Activated naive CD8-positive, alpha-beta T cell treated with anti-CD3 and anti-CD28 coated beads for 36 hours (primary cell): Measurements from ENCODE around the gene ZNF823. TPM values are rescaled to one million over a fixed set of nuclear protein-coding genes. Genes with fewer than 3 reads are reported as not detected.
"Not testable (repeated sequence)": the region's sequence is repeated elsewhere in the genome, so short reads cannot be mapped to it uniquely, and the experiment has no call there.

ENCODE experiments used
- DNase-seq: peaks from one replicate; pipeline ENCODE4 v3.0.0; 2021
- H3K27ac Mint-ChIP-seq: one replicate; pipeline ENCODE4 v1.8.0; 2022; ENCODE audit warnings: mild to moderate bottlenecking, moderate library complexity, mixed read lengths
- H3K27me3 Mint-ChIP-seq: one replicate; pipeline ENCODE4 v1.8.0; 2022; ENCODE audit warnings: mild to moderate bottlenecking, mixed read lengths
- H3K36me3 Mint-ChIP-seq: one replicate; pipeline ENCODE4 v1.8.0; 2021; ENCODE audit warnings: mild to moderate bottlenecking, mixed read lengths
- H3K4me1 Mint-ChIP-seq: one replicate; pipeline ENCODE4 v1.8.0; 2021; ENCODE audit warnings: mixed read lengths
- H3K4me3 Mint-ChIP-seq: one replicate; pipeline ENCODE4 v1.8.0; 2022; ENCODE audit warnings: mild to moderate bottlenecking, moderate library complexity, mixed read lengths
- H3K9me3 Mint-ChIP-seq: one replicate; pipeline ENCODE4 v1.8.0; 2022; ENCODE audit warnings: mixed read lengths
- total RNA-seq, 2 experiments: library from RNA; stranded (reverse); gene quantifications; one replicate each; pipeline ENCODE4 v1.2.3, GENCODE V29; 2021

Gene ZNF823
- total RNA-seq, result 1 to 10 TPM; 2.2 to 3.6 TPM

GRCh38 chr19:11738746-11739620 lies at the start of gene ZNF823:
TSS of gene ZNF823 (minus strand) at chr19:11738946. CDS start at chr19:11738819, 127 bp downstream.
- H3K4me3 Mint-ChIP-seq, result peak within 1 kb of the TSS; percentile 99
- H3K27ac Mint-ChIP-seq, result peak within 1 kb of the TSS; percentile 87

DNA sequence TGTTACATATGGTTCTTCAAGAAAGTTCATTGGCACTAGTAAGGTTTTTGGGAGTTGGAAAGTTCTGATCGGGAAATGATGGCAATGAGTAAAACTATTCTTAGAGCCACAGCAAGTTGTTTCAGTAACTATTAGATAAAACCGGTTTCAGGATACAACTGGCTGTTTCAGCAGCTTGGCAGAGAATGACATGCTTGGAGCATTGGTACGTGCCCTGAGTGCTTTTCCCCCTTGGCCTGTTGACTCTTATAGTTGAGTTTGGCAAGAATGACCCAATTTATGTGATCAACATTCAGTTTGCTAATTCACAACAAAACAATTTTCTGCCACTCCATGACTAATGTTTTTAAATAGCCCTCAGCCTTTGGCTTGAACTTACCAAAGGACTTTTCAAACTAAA lies 48.8 kb upstream of the ZNF823 start:
- Mint-ChIP-seq H3K4me1 (no peaks in the 10 kb centered on the region), H3K9me3 (peaks cover 51% of the 10 kb centered on the region), H3K36me3 (peaks cover 33% of the 10 kb centered on the region), H3K27ac (no peak overlapping the region), H3K4me3 (no peak overlapping the region), H3K27me3 (no peaks in the 10 kb centered on the region)
- no peak for DNase-seq

More at GRCh38 chr19:11738746-11739620, at the start of gene ZNF823:
- Mint-ChIP-seq H3K27me3 (no peaks in the 10 kb centered on the region), H3K4me1 (peaks cover 22% of the 10 kb centered on the region), H3K36me3 (no peaks in the 10 kb centered on the region), H3K9me3 (no peaks in the 10 kb centered on the region)
- DNase-seq, result peak; percentile 96

DNA sequence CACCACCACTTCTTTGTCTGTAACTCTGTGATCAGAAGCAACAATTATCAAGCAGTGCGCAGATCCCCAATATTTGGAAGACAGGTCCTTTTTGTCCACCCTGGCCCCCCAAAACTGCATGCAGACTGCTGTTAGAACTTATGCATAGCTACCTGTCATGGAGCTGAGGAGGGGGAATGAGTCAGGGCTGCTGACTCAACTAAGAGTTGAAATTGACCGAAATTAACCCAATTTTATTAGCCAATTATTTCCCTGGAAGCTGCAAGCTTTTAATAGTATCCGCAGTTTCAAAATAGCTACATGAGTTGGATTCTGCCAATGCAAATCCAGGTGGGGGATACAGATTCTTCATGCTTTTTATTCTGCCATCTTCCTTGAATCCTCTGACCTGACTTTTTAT lies 45.6 kb upstream of the ZNF823 start:
- Mint-ChIP-seq H3K27ac (no peak overlapping the region), H3K4me3 (no peak overlapping the region), H3K36me3 (peaks cover 61% of the 10 kb centered on the region), H3K9me3 (peaks cover 59% of the 10 kb centered on the region), H3K4me1 (no peaks in the 10 kb centered on the region), H3K27me3 (no peaks in the 10 kb centered on the region)
- no peak for DNase-seq

- no peak overlapping the region for H3K27ac Mint-ChIP-seq
- peaks cover 56% of the 10 kb centered on the region for H3K9me3 Mint-ChIP-seq
- peaks cover 65% of the 10 kb centered on the region for H3K36me3 Mint-ChIP-seq
- DNase-seq, result no peak
- H3K4me3 Mint-ChIP-seq, result no peak overlapping the region
- H3K4me1 Mint-ChIP-seq, result no peaks in the 10 kb centered on the region
- H3K27me3 Mint-ChIP-seq, result no peaks in the 10 kb centered on the region
Measured at GRCh38 chr19:11783767-11784166, 45.0 kb upstream of the ZNF823 start.

- DNase-seq, result no peak
- Mint-ChIP-seq H3K36me3 (peaks cover 85% of the 10 kb centered on the region), H3K9me3 (peaks cover 57% of the 10 kb centered on the region), H3K27ac (no peak overlapping the region), H3K4me3 (no peak overlapping the region), H3K4me1 (no peaks in the 10 kb centered on the region), H3K27me3 (no peaks in the 10 kb centered on the region)
Measured at GRCh38 chr19:11781295-11782057, 42.7 kb upstream of the ZNF823 start.

DNA sequence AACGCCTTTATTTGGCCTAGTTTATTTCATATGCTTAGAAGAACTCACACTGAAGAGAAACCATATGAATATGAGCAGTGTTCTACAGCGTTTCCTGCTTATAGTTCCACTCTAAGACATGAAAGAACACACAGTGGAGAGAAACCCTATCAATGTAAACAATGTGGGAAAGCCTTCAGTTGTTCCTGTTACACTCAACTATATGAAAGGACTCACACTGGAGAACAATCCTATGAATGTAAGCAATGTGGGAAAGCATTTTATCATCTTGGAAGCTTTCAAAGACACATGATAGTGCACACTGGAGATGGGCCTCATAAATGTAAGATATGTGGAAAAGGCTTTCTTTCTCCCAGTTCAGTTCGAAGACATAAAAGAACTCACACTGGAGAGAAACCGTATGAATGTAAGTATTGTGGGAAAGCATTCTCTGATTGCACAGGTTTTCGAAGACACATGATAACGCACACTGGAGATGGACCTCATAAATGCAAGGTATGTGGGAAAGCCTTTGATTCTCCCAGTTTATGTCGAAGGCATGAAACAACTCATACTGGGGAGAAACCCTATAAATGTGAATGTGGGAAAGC lies 41.8 kb upstream of the ZNF823 start:
- Mint-ChIP-seq H3K36me3 (peaks cover 88% of the 10 kb centered on the region), H3K9me3 (peaks cover 59% of the 10 kb centered on the region)

DNA sequence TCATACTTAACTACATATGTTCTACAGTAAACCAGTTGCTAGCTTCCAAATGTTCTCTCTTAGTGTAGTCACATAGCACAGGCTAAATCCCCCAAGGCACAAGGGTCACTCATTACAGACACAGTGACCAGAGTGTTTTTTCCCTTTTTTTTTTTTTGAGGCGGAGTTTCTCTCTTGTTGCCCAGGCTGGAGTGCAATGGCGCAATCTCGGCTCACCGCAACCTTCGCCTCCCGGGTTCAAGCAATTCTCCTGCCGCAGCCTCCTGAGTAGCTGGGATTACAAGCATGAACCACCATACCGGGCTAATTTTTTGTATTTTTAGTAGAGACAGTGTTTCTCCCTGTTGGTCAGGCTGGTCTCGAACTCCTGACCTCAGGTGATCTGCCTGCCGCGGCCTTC lies 37.9 kb upstream of the ZNF823 start:
- peaks cover 81% of the 10 kb centered on the region for H3K36me3 Mint-ChIP-seq
- not testable (repeated sequence) for H3K27me3 Mint-ChIP-seq, H3K4me3 Mint-ChIP-seq, H3K27ac Mint-ChIP-seq, DNase-seq, H3K4me1 Mint-ChIP-seq
- peaks cover 60% of the 10 kb centered on the region for H3K9me3 Mint-ChIP-seq

More for the DNA sequence above, 41.8 kb upstream of the ZNF823 start:
- Mint-ChIP-seq H3K27me3 (no peaks in the 10 kb centered on the region), H3K4me1 (no peaks in the 10 kb centered on the region), H3K27ac (no peak overlapping the region), H3K4me3 (no peak overlapping the region)
- no peak for DNase-seq

GRCh38 chr19:11771520-11771919 lies 32.8 kb upstream of the ZNF823 start:
- H3K36me3 Mint-ChIP-seq, result peaks cover 60% of the 10 kb centered on the region
- peaks cover 54% of the 10 kb centered on the region for H3K9me3 Mint-ChIP-seq
- H3K4me1 Mint-ChIP-seq, result peaks cover 21% of the 10 kb centered on the region
- not testable (repeated sequence) for H3K4me3 Mint-ChIP-seq, H3K27me3 Mint-ChIP-seq, H3K27ac Mint-ChIP-seq, DNase-seq

DNA sequence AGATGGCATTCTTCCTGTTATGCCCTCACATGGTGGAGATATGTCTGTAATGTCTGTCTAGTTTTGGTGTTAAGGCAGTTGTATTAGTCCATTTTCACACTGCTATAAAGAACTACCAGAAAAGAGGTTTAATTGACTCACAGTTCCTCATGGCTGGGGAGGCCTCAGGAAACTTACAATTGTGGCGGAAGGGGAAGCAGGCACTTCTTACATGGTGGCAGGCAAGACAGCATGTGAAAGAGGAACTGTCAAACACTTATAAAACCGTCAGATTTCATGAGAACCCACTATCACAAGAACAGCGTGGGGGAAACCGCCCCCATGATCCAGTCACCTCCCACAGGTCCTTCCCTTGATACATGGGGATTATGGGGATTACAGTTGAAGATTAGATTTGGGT lies 31.2 kb upstream of the ZNF823 start:
- Mint-ChIP-seq H3K4me3 (no peak overlapping the region), H3K36me3 (peaks cover 51% of the 10 kb centered on the region), H3K4me1 (peaks cover 23% of the 10 kb centered on the region), H3K27me3 (no peaks in the 10 kb centered on the region), H3K27ac (no peak overlapping the region), H3K9me3 (peaks cover 48% of the 10 kb centered on the region)
- DNase-seq, result no peak

- Mint-ChIP-seq H3K36me3 (peaks cover 38% of the 10 kb centered on the region), H3K4me3 (peak overlapping the region; percentile 98), H3K27ac (peak overlapping the region; percentile 87), H3K27me3 (peaks cover 3% of the 10 kb centered on the region), H3K4me1 (peaks cover 18% of the 10 kb centered on the region), H3K9me3 (peaks cover 44% of the 10 kb centered on the region)
- peak; percentile 27 for DNase-seq
Measured at GRCh38 chr19:11767633-11768133, 28.9 kb upstream of the ZNF823 start.

DNA sequence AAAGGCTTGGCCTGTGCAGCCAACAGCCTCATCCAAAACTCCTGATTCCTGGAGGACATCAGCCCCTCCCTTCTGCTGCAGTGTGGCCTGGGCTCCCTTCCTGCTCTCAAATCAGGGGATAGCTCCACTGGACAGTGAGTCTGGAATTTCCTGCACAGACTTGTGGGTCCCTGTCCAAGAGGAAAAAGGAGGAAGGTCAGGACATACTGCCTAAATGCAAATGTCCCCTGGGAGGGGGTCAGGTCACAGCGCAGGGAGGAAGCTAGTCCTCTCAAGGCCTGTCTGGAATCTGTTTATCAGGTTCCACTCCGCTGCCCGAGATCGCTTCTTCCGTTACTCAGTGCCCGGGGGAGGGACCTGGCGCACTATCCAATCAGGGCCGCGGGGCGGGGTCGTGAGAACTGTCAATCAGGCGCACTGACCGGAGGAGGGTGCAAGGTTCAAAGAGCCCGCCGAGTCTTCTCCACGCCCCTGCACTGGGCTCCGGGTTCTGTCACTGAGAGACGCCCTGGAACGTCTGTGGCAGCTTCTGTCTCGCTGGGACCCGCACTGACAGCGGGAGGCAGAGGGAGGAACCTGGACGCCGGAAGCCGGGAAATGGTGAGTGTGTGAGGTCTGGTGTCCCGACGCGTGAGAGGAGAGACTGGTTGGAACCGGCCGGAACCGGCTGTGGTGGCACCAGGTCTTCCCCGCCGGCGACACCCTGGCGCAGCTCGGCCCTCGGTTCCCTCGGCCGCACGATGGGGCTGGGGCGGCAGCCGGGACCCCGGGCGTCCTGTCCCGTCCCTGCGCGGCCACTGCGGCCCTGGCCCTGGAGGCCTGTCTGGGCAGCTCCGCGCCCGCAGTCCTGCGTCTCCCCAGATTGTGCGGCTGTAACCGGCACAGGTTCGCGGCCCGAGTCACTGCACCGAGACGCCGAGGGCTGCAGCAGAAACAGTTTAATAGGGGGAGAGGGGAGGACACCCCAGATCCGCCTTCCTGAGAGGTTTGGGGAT lies 28.1 kb upstream of the ZNF823 start, which contains the start of gene ZNF441:
TSS of gene ZNF441 (plus strand) at position 404 of the 995 bp plus-strand sequence. CDS start at position 598, 194 bp downstream.
- Mint-ChIP-seq H3K27me3 (peaks cover 3% of the 10 kb centered on the region), H3K4me3 (peak within 1 kb of the TSS; percentile 98), H3K36me3 (peaks cover 32% of the 10 kb centered on the region), H3K9me3 (peaks cover 40% of the 10 kb centered on the region), H3K4me1 (peaks cover 18% of the 10 kb centered on the region), H3K27ac (peak within 1 kb of the TSS; percentile 96)
- DNase-seq, result peak; percentile 93

- Mint-ChIP-seq H3K4me1 (peaks cover 14% of the 10 kb centered on the region), H3K27ac (no peak overlapping the region), H3K27me3 (peaks cover 3% of the 10 kb centered on the region), H3K4me3 (no peak overlapping the region), H3K36me3 (peaks cover 5% of the 10 kb centered on the region), H3K9me3 (peaks cover 17% of the 10 kb centered on the region)
- DNase-seq, result no peak
Measured at GRCh38 chr19:11763611-11764010, 24.9 kb upstream of the ZNF823 start.

DNA sequence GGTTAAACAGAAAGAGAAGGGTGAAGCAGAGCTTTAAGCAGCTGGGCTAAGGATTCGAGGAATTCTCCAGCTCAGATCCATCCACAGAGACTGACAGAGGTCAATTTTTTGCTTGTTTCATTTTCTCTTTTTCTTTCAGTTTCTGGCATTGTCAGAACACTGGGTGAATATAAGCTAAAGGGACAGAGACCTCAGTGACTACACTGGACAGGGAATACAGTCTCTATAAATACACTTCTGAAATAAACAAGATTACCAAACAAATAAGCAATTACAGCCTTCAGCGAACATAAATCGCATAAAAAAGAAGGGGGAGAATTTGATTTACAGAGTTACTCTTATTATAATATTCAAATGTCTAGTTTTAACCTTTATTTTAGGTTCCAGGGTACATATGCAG lies 24.4 kb upstream of the ZNF823 start:
- Mint-ChIP-seq H3K4me3 (no peak overlapping the region), H3K36me3 (peaks cover 2% of the 10 kb centered on the region), H3K27me3 (peaks cover 3% of the 10 kb centered on the region), H3K9me3 (peaks cover 14% of the 10 kb centered on the region), H3K27ac (no peak overlapping the region), H3K4me1 (peaks cover 10% of the 10 kb centered on the region)
- DNase-seq, result no peak

- H3K4me3 Mint-ChIP-seq, result no peak overlapping the region
- H3K4me1 Mint-ChIP-seq, result no peaks in the 10 kb centered on the region
- H3K27me3 Mint-ChIP-seq, result peaks cover 3% of the 10 kb centered on the region
- H3K36me3 Mint-ChIP-seq, result no peaks in the 10 kb centered on the region
- H3K27ac Mint-ChIP-seq, result no peak overlapping the region
- H3K9me3 Mint-ChIP-seq, result peaks cover 31% of the 10 kb centered on the region
- no peak for DNase-seq
Measured at GRCh38 chr19:11759805-11760204, 21.1 kb upstream of the ZNF823 start.
